ENCODE measurements around the gene BANF1.

Gene BANF1

GRCh38 chr11:65961267-65962140, 40.8 kb upstream of the BANF1 start, which contains the start of gene SART1:
Gene SART1 (plus strand): TSS chr11:65961734. CDS start chr11:65961781, 47 bp downstream.
- peak; percentile 98 to 99 for DNase-seq (ENCODE audit: low read depth in 2 of 2)
- no peak for TF ChIP-seq CTCF (IDR thresholded peaks at IDR 0.05; ENCODE audit: low read depth, low read length)
- H3K4me3 ChIP-seq (replicated peaks in 1 of 2; ENCODE audit: low read depth in 2 of 2, low read length in 2 of 2): peak within 1 kb of the TSS; percentile 71 to 77

DNA sequence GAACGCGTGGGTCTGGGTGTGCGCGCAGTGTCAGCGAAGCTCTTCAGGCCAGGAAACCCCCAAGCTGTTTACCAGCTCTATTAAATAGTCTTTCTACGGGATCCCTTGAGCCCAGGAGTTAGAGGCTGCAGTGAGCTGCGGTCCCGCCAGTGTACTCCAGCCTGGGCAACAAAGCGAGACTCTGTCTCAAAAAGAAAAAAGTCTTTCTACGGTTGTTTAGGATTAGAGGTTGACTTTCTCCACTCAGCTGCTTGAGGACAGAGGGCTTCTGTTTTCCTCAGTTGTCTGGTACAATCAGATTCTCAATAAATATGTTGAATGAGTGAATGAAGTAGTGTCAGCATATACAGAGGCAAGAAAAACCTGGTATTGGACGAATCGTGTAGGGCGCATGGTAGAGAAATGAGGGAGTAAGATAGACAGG, 40.1 kb upstream of the BANF1 start:
- TF ChIP-seq CTCF (IDR thresholded peaks at IDR 0.05; ENCODE audit: low read depth, low read length): no peak
- H3K4me3 ChIP-seq (replicated peaks in 1 of 2; ENCODE audit: low read depth in 2 of 2, low read length in 2 of 2): peak overlapping the region; percentile 71 to 77
- no peak for DNase-seq (ENCODE audit: low read depth in 2 of 2)

- no peak for TF ChIP-seq CTCF (IDR thresholded peaks at IDR 0.05; ENCODE audit: low read depth, low read length)
- no peak overlapping the region for H3K4me3 ChIP-seq (replicated peaks in 1 of 2; ENCODE audit: low read depth in 2 of 2, low read length in 2 of 2)
- no peak for DNase-seq (ENCODE audit: low read depth in 2 of 2)
Observed at GRCh38 chr11:65964906-65965305, 37.4 kb upstream of the BANF1 start.

- H3K4me3 ChIP-seq (replicated peaks in 1 of 2; ENCODE audit: low read depth in 2 of 2, low read length in 2 of 2): no peak overlapping the region
- no peak for TF ChIP-seq CTCF (IDR thresholded peaks at IDR 0.05; ENCODE audit: low read depth, low read length)
Observed at GRCh38 chr11:65965986-65966762, 36.1 kb upstream of the BANF1 start.

GRCh38 chr11:65967329-65967934, 34.9 kb upstream of the BANF1 start:
- no peak overlapping the region for H3K4me3 ChIP-seq (replicated peaks in 1 of 2; ENCODE audit: low read depth in 2 of 2, low read length in 2 of 2)
- TF ChIP-seq CTCF (IDR thresholded peaks at IDR 0.05; ENCODE audit: low read depth, low read length): no peak
- DNase-seq (ENCODE audit: low read depth in 2 of 2): no peak

More at GRCh38 chr11:65965986-65966762, 36.1 kb upstream of the BANF1 start:
- DNase-seq (ENCODE audit: low read depth in 2 of 2): no peak

DNA sequence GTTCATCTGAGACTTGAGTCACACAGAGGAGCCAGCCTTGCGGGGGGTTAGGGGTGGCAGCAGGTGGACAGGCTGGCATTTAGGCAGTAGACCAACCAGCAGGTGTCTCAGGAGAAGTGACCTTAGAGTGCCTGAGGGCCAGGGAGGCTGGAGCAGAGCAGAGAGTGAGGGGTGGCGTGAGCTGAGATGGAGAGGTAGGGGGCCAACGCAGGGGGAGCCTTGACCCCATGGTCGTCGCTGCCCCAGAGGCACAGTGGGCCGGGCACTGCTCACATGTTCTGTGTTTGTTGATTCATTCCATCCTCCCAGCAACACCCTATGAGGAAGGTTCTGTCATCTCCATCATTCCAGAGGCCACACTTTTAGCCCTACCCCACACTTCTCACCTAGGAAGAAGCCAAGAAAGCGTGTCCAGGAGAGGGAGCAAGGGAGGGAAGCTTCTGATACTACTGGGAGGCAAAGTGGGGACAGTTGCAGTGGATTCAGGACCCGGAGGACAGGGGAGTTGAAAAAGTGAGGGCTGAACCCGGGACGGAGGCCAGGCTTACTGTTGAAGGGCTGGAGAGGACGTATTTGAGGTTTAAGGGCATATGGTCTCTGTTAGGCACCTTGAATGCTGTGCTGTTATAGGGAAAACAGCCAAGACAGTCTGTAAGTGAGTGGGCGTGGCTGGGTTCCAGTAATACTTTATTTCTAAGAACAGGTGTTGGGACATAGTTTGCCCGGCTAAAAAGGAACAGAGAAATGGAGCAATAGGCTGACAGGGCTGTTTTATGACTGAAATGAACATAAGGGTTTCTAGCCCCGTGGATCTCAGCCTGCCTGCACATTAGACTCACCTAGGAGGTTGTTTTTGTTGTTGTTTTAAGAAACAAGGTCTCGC, 33.5 kb upstream of the BANF1 start:
- no peak for TF ChIP-seq CTCF (IDR thresholded peaks at IDR 0.05; ENCODE audit: low read depth, low read length)
- no peak overlapping the region for H3K4me3 ChIP-seq (replicated peaks in 1 of 2; ENCODE audit: low read depth in 2 of 2, low read length in 2 of 2)
- no peak for DNase-seq (ENCODE audit: low read depth in 2 of 2)

All from cardiac fibroblast (primary cell).